ENCODE measurements around the gene NEURL3.

The NEURL3 gene

DNA sequence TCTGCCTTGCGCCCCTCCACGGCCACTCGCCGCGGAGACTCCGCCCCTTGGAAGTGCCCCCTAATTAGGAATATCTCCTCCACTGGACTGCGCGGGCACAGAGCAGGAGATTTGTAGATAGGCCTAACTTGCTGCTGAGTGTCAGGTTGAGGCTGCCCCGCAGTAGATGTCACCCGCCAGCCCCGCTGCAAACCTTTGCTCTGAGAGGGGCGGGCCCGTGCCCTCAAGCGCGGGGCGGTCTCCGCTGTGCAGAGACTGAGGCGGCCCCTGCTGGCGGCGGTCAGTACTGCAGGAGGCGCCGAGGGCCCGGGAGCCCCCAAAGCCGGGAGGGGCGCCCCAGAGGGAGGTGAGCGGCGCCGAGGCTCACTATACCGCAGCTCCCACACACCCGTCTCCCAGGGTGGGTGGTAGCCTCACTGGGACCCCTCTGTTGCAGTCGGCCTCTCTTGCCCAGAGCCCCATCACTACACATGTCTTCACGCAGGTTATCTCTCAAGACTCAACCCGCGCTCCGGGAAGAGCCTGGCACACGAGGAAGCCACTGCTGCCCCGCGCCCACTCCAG, 2.9 kb upstream of the NEURL3 start:
- no peak overlapping the region for H3K4me3 ChIP-seq (ENCODE audit: low read depth, low read length)
- peak; percentile 74 for DNase-seq (ENCODE audit: low read depth)
- TF ChIP-seq MYC (IDR thresholded peaks at IDR 0.05; ENCODE audit: low read depth, low read length) = no peak
- TF ChIP-seq, protein P1, sequence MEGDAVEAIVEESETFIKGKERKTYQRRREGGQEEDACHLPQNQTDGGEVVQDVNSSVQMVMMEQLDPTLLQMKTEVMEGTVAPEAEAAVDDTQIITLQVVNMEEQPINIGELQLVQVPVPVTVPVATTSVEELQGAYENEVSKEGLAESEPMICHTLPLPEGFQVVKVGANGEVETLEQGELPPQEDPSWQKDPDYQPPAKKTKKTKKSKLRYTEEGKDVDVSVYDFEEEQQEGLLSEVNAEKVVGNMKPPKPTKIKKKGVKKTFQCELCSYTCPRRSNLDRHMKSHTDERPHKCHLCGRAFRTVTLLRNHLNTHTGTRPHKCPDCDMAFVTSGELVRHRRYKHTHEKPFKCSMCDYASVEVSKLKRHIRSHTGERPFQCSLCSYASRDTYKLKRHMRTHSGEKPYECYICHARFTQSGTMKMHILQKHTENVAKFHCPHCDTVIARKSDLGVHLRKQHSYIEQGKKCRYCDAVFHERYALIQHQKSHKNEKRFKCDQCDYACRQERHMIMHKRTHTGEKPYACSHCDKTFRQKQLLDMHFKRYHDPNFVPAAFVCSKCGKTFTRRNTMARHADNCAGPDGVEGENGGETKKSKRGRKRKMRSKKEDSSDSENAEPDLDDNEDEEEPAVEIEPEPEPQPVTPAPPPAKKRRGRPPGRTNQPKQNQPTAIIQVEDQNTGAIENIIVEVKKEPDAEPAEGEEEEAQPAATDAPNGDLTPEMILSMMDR (IDR thresholded peaks at IDR 0.05; ENCODE audit: low read depth, low read length) = peak; percentile 89

DNA sequence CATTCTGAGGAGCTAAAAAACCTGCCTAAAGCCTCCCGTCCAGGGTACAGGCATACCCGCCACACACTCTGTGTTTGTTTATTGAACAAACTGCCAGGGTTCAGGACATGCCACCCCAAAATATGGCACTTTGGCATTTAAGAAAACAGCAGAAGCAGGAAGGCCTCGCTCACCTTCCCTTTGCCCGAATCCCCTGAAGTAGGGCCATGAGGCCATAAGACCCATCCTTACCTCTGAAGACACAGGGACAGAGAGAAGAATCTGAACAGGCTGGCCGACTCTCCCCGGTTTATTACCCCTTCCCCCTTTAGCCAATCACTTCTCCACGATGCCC, 1.7 kb upstream of the NEURL3 start:
- DNase-seq (ENCODE audit: low read depth) = no peak
- H3K4me3 ChIP-seq (ENCODE audit: low read depth, low read length) = no peak overlapping the region
- TF ChIP-seq, protein P1 (IDR thresholded peaks at IDR 0.05; ENCODE audit: low read depth, low read length) = no peak
- TF ChIP-seq POLR2A (IDR thresholded peaks at IDR 0.05; ENCODE audit: extremely low read depth, insufficient read length) (no peak), MAX (IDR thresholded peaks at IDR 0.05; ENCODE audit: low read depth, low read length) (no peak), MYC (IDR thresholded peaks at IDR 0.05; ENCODE audit: low read depth, low read length) (no peak)

DNA sequence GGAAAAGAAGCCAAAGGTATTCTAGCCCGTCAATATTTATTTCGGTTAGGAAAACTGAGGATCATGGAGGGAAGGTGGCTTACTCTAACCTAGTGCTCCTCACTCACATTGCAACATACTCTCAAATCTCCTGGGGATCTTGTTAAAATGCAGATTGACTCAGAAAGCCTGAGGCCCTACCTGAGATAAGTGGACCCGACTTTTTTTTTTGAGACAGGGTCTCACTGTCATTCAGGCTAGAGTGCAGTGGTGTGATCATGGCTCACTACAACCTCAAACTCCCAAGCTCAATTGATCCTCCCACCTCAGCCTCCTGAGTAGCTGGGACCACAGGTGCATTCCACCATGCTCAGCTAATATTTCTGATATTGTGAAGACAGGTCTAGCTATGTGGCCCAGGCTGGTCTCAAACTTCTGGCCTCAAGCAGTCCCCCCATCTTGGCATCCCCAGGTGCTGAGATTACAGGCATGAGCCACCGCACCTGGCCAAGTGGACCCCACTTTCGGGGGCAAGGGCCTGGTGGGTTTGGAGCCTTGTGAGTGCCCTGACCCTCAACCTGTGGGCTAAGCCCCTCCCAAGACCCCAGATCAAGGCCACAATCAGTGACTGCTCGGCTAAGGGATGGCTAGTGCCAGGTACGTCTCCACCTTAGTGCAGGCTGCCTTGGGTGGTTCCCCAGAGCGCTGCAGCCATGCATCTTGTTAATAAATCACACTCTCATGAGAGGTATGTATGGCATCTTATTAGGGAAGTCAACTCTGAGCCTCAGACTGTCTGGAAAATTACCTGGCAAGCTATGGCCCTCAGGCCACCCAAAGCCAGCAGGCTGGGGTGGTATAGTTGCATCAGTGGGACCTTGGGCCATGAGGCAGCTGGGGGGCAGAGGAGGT, 1.1 kb upstream of the NEURL3 start:
- no peak for DNase-seq (ENCODE audit: low read depth)
- no peak for TF ChIP-seq POLR2A (IDR thresholded peaks at IDR 0.05; ENCODE audit: extremely low read depth, insufficient read length)
- TF ChIP-seq MYC (IDR thresholded peaks at IDR 0.05; ENCODE audit: low read depth, low read length) = no peak
- TF ChIP-seq, protein P1 (IDR thresholded peaks at IDR 0.05; ENCODE audit: low read depth, low read length) = no peak
- no peak for TF ChIP-seq MAX (IDR thresholded peaks at IDR 0.05; ENCODE audit: low read depth, low read length)
- no peak overlapping the region for H3K4me3 ChIP-seq (ENCODE audit: low read depth, low read length)

GRCh38 chr2:96503637-96504243, 1.4 kb downstream of the NEURL3 start:
- DNase-seq (ENCODE audit: low read depth) = no peak
- TF ChIP-seq, protein P1 (IDR thresholded peaks at IDR 0.05; ENCODE audit: low read depth, low read length) = no peak
- no peak for TF ChIP-seq MAX (IDR thresholded peaks at IDR 0.05; ENCODE audit: low read depth, low read length)
- no peak for TF ChIP-seq MYC (IDR thresholded peaks at IDR 0.05; ENCODE audit: low read depth, low read length)
- no peak for TF ChIP-seq POLR2A (IDR thresholded peaks at IDR 0.05; ENCODE audit: extremely low read depth, insufficient read length)
- no peak overlapping the region for H3K4me3 ChIP-seq (ENCODE audit: low read depth, low read length)

DNA sequence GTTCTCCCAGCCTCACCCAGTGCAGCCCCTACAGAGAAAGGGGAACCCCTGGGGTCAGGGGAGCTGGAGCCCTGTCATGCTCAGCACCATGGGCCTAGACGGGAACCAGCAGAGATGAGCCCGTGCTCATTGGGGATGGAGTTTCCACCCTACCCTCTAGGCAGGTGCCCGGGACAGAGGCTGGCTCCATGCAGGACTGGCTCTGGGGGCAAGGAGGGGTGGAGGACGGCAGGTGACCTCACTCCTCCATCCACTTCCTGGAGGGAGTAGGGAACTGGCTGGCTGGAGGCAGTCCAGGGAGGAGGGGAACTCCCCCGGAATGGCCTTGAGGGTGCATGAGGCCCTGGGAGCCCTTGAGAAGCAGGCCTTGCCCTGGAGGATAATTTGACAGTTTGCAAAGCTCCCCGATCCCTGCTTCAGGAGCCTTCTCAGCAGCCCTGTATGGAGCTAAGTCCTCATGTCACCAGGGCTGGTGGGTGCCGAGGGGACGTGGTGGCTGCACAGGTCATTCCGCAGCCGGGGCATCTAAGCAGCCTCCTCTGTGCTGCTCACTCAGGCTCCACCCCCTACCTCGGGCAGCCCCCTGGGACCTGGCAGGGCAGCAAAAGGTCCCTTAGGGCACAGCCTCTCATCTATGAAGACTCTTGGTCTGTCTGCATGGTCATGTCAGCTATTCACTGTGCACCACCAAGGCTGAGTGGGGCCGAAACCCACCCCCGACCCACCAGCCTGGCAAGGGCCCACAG, 2.1 kb downstream of the NEURL3 start:
- TF ChIP-seq MYC (IDR thresholded peaks at IDR 0.05; ENCODE audit: low read depth, low read length) = no peak
- no peak for TF ChIP-seq MAX (IDR thresholded peaks at IDR 0.05; ENCODE audit: low read depth, low read length)
- no peak for TF ChIP-seq POLR2A (IDR thresholded peaks at IDR 0.05; ENCODE audit: extremely low read depth, insufficient read length)
- TF ChIP-seq, protein P1 (IDR thresholded peaks at IDR 0.05; ENCODE audit: low read depth, low read length) = no peak
- H3K4me3 ChIP-seq (ENCODE audit: low read depth, low read length) = no peak overlapping the region
- no peak for DNase-seq (ENCODE audit: low read depth)
